ENCODE data around the gene SLC27A6.

SLC27A6 gene

DNA sequence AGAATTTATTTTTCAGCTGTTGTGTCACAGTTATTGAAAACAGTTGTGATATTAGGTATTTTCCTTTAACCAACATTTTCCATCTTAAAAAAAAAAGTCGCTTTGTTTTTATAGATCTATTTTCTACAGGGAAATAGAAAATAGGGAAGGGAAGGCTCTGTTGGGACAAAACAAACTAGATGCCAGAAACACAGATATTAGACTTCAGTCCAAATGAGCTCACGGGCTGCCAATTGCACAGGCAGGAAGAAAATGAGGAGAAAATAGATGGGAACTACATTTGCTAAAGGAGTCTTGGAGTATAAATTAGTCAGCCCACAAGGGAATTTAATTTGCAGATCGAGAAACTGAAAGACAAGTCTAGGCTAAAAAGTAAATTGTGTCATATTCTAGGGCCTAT lies 107.8 kb downstream of the SLC27A6 start:
- DNase-seq: no peak

DNA sequence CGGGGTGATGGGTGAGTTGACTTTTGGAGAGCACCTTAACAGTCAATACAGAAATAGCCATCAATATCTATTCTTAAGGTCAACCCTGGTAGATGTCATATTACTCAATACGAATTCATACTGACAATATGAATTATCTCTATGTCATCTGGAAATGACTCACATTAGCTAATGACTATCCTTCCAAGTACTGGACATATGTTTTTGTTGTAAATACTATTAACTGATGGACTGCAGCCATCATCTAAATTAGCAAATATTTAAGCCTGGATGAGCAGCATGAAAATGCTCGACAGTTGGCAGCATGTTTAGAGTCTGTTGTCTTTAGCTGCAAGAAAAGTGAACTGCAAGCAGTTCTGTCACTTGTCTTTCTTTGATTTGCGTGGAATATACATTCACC lies 109.6 kb downstream of the SLC27A6 start:
- no peak for DNase-seq

DNA sequence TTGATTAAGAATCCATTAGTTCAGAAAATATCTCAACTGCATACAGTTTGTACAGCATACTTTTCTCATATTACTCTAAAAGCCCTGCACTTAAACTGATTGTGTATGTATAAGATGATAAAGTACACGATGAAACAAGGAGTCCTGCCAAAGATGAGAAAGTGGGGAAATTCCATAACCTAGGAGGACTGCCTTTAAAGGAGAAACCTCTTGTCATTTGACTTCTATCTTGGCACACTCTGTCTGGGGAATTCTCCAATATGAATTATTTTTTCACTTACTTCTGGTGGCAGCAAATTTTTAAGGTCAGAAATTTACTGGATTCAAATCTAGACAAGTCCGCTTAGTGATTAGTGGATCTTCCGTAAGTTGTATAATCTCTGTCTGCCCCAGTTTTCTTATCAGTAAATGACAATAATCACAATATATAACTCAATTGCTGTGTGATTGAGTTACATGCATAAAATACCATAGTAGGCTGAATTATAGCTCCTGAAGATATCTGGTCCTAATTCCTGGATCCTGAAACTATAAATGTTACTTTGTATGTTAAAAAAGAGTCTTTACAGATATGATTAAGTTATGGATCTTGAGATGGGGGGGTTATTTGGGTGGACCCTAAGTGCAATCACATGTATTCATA lies 112.3 kb downstream of the SLC27A6 start:
- no peak for DNase-seq

DNA sequence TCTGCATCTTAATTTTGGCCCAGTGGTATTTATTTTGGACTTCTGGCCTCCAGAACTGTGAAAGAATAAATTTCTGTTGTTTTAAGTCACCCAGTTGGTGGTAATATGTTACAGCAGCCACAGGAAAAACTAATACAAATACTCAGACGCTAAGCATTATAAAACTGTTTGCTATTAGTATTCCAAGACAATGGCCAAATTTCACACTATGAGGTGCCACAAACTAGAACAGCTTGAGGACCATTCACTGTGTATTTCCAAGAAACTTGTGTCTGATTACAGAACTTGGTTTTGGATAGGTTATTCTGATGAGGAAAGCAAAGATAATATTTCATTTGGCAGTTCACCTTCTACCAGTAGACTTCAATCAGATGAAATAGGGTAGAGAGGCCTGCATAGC lies 113.0 kb downstream of the SLC27A6 start:
- DNase-seq: no peak

DNA sequence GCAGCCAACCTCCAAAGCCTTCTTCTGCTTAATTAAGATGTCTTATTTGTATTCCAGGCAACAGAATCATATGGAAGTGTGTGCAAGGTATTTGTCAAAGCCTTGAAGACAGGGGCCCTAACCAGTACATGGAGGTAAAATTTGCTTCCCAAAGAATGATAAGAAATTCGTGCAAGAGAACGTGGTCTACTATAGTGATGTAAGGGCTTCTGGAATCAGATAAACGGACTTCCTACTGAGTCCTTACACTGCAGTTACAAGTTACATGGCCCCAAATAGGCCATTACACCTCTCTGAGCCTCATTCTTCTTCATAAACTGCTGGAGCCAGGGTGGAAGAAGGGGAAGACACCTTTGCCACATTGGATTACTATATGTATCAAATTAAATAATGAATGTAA lies 113.4 kb downstream of the SLC27A6 start:
- no peak for DNase-seq

DNA sequence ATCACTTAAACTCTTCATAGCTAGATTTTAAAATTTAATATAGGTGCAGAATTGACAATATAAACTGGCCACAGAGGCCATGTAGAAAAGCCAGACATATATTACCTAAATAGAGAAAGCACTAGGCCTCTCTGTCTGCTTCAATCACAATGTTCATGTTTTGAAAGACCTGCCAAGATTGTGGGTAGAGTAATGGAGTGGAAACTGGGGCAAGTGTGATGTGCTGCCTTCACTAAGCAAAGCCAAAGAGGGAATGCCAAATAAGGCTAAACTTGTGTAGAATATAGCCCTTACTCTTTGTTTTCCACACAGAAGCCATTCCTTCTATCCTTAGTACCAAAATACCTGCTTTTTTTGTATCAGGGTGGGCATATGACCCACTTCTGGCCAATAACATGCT lies 114.2 kb downstream of the SLC27A6 start:
- DNase-seq: no peak

DNA sequence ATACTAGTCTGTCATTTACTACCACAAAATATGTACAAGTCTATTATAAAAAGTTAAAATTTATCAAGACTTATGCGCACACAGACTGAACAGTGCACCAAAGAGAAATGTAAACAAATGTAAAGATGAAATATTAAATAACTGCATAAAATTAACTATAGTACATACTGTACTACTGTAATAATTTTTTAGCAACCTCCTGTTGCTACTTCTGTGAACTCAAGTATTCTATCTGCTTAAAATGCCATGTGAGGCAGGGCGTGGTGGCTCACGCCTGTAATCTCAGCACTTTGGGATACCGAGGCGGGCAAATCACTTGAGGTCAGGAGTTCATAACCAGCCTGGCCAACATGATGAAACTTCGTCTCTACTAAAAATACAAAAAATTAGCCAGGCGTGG lies 115.5 kb downstream of the SLC27A6 start:
- DNase-seq: no peak

DNA sequence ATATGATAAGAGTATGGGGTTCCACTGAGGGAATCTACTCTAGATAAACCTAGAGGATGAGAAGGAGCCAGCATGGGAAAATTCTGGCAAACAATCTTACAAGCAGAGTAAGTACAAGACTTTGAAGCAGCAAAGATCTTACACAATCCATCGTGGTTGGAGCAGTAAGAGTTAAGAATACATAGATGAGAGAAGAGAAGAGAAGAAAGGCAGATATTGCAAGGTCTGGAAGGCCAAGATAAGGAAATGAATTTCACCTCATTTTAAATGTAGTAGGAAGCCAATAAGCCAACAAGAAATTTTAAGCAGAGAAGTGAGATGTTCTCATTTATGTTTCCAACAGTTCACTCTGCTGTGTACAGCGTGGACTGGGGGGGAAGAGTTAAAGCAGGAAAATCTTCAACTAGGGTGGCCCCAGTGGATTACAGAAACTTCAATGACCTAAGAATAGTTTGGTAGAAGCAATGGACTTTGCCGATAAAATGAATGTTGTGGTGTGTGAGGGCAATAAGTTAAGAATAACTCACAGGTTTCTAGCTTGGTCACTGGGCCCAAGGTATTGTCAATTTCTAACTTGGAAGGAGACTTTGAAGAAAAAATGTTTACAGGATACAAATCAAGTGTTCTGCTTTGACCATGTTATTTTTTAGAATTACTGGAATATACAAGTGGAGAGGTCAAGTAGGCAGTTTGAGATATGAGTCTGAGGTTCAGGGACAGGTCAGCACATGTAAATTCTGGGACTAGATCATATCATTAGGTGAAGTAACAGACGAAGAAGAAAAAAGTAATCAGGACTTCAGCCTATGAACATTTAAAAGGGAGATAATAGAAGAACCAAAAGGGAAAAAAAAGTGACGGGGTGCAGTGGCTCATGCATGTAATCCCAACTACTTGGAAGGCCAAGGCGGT lies 117.2 kb downstream of the SLC27A6 start:
- no peak for DNase-seq

Data from activated naive CD4-positive, alpha-beta T cell treated with anti-CD3 and anti-CD28 coated beads, Interleukin-2, amount 50 U/mL, for 16 hours (primary cell).